Left ventricle myocardium inferior (tissue), 1 donor: Measurements from ENCODE around the gene ZNF274. TPM values are rescaled to one million over a fixed set of nuclear protein-coding genes. Genes with fewer than 3 reads are reported as not detected.
A peak's percentile ranks its signal among the peaks of the same experiment; 100 is the strongest.
"Not testable (repeated sequence)": the region's sequence is repeated elsewhere in the genome, so short reads cannot be mapped to it uniquely, and the experiment has no call there.

Experiments
- DNase-seq: peaks from one replicate; pipeline ENCODE4 v3.0.0-alpha.2; 2020
- H3K27ac ChIP-seq: fragments of 200-600 bp; replicated peaks from 2 replicates; pipeline ENCODE4 v1.8.0; 2021
- H3K27me3 ChIP-seq: fragments of 200-600 bp; 2 replicates; pipeline ENCODE4 v1.8.0; 2021; ENCODE audit warnings: low read depth
- H3K36me3 ChIP-seq: fragments of 200-600 bp; 2 replicates; pipeline ENCODE4 v1.8.0; 2021
- H3K4me1 ChIP-seq: fragments of 200-600 bp; 2 replicates; pipeline ENCODE4 v1.8.0; 2021
- H3K4me3 ChIP-seq: fragments of 200-600 bp; 2 replicates; pipeline ENCODE4 v1.8.0; 2021; ENCODE audit warnings: mild to moderate bottlenecking, moderate library complexity
- H3K9me3 ChIP-seq: fragments of 200-600 bp; replicated peaks from 2 replicates; pipeline ENCODE4 v1.8.0; 2021
- CTCF ChIP-seq: fragments of 200-600 bp; IDR thresholded peaks from 2 replicates; pipeline ENCODE4 v1.8.0; 2021; ENCODE audit warnings: antibody characterized with exemption, mild to moderate bottlenecking, borderline replicate concordance
- intact Hi-C: fragments of 100-400 bp; cut with micrococcal nuclease; formaldehyde crosslinking; loops from one replicate; pipeline ENCODE4 v1.11.0; 2022
- long read RNA-seq: library from polyadenylated mRNA; unstranded; transcript quantifications from one replicate; pipeline ENCODE4 v2.0.0, GENCODE V29; 2021
- total RNA-seq: library from RNA; stranded (reverse); fragmentation: NEBNext Ultra II Directional; extraction: Animal tissue kit (Norgen Biotek cat#: 25700); gene quantifications from one replicate; pipeline ENCODE4 v1.2.1, GENCODE V29; 2021
- donor health status: DM: no; HTN: yes; CAD: no; lungs with severe emphysema.

The ZNF274 gene
- total RNA-seq: 19.3 TPM
- long read RNA-seq, full-length matches to known transcripts: 35 of 59 reads
- long read RNA-seq, partial matches to known transcripts: 8 of 59 reads
- long read RNA-seq, other reads (novel, unspliced or antisense): 16 of 59 reads

DNA sequence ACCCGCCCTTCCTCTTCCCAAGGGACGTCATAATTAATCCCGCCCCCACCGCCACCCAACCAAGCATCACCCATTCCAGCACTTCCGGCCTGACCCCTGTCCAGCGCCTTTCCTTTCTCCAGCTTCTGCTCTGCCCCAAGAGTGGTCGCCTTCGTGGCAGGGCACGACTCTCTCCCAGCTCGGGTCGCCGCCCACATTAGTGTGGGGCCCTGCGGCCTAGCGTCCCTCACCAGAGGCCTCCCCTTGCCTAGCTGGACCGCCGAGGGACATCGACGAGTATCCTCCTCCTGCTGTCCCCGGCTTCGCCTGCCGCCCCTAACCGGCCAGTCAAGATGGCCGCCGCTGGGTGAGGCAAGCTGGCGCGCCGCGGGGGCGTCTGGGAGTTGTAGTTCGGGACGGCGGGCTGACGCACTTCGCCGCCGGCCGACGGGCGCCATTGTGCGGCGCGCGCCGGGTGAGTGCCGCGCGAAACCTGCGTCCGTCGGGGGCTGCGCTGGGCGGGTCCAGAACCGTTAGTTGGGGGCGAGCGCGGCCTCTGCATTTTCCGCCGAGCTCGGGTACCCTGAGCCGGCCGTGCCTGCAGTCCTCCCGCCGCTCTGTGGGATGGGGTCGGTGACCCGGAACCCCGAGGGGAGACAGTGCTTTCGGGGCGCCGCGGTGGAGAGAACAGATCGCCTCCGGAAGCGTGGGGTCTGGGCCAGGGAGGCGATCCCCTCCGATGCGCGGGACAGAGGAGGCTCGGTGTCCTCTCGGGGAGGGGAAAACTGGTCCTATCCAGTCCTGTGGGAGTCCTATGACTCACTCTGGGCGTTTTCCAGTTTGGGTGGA is at the start of gene ZNF274:
Gene ZNF274 (plus strand): TSS at position 73 of the 828 bp plus-strand sequence. CDS start 905 bp downstream, outside the sequence.
- H3K9me3 ChIP-seq: peaks cover 90% of the 10 kb centered on the region
- no peak for TF ChIP-seq CTCF
- peak within 1 kb of the TSS; percentile 82 for H3K4me3 ChIP-seq
- intact Hi-C loops: no loop called here
- H3K27ac ChIP-seq: peak within 1 kb of the TSS; percentile 98
- no peaks in the 10 kb centered on the region for H3K27me3 ChIP-seq
- peaks cover 79% of the 10 kb centered on the region for H3K36me3 ChIP-seq
- DNase-seq: peak; percentile 95
- peaks cover 21% of the 10 kb centered on the region for H3K4me1 ChIP-seq

DNA sequence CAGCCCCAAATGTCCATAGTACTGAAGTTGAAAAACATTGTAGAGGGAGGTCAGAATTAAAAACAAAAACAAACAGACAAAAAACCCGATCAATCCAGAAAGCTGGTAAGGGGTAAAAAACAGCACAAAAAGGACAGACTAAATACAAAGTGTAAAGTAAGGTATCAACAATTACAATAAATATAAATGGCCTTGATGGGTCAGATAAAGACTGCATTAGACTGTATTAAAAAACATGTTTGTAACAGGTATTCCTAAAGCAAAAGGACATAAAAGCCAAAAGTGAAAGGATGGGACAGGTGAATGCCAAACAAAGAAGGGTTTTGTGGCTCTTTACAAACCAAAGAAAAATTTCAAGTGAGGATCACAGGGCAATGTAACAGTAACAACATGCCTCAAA is 48.6 kb upstream of the ZNF274 start:
- H3K4me3 ChIP-seq: no peak overlapping the region
- DNase-seq: no peak
- H3K27ac ChIP-seq: no peak overlapping the region
- intact Hi-C loops: no loop called here
- no peaks in the 10 kb centered on the region for H3K27me3 ChIP-seq
- no peaks in the 10 kb centered on the region for H3K4me1 ChIP-seq
- H3K9me3 ChIP-seq: peaks cover 100% of the 10 kb centered on the region
- peaks cover 100% of the 10 kb centered on the region for H3K36me3 ChIP-seq
- no peak for TF ChIP-seq CTCF

DNA sequence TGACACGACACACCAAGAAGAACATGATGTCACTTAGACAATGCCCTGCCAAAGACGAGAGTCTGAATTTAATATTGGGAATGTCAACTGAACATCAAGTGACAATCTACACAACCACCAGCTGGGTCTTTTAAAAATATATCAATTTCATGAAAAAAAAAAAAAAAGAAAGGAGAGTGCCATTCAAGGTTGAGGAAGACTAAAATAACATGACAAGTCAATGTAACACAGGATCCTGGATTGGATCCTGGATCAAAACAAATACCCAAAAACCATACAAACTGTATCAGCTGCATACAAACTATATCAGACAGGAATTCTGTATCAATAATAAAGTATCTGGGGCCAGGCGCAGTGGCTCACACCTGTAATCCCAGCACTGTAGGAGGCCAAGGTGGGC is 37.0 kb upstream of the ZNF274 start:
- intact Hi-C loops: no loop called here
- peaks cover 50% of the 10 kb centered on the region for H3K36me3 ChIP-seq
- DNase-seq: no peak
- no peaks in the 10 kb centered on the region for H3K27me3 ChIP-seq
- no peak for TF ChIP-seq CTCF
- H3K4me1 ChIP-seq: peaks cover 21% of the 10 kb centered on the region
- no peak overlapping the region for H3K4me3 ChIP-seq
- H3K27ac ChIP-seq: no peak overlapping the region
- peaks cover 65% of the 10 kb centered on the region for H3K9me3 ChIP-seq

GRCh38 chr19:58147475-58147874 is 35.4 kb upstream of the ZNF274 start:
- peaks cover 36% of the 10 kb centered on the region for H3K4me1 ChIP-seq
- intact Hi-C loops, DNase-seq, H3K27ac ChIP-seq, H3K27me3 ChIP-seq, H3K4me3 ChIP-seq: not testable (repeated sequence)
- peaks cover 49% of the 10 kb centered on the region for H3K9me3 ChIP-seq
- peaks cover 34% of the 10 kb centered on the region for H3K36me3 ChIP-seq

DNA sequence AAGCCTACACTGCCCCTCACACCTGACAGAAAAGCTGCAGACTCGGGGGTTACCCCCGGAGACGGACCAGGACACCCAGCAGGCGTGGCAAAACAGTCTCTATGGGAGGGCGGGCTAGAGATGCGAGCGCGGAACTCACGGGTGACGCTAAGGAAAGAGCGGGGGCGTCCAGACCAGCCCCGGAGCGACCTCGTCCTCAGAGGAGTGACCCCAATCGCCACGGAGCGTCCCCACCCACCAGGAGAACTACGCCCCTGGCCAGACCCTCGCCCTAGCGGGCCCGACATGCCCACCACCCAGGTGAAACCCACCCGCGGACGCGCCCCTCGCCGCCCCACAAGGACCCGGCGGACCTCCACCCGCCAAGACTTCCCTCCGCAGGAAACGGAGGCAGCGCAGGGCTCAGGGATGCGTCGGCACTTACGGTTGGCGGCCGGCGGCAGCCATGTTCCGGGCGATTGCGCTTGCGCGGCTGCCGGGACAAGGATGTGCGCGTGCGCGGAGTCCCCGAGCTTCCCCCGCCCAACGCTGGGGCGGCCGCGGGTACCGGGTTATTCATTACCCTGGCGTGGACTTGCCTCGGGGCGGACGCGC is 32.4 kb upstream of the ZNF274 start, which contains the start of gene ZNF329:
Gene ZNF329 (minus strand): TSS at position 462 of the 594 bp plus-strand sequence. CDS start 21,286 bp downstream, outside the sequence.
- Histone ChIP-seq H3K9me3 (peaks cover 20% of the 10 kb centered on the region), H3K4me1 (peaks cover 64% of the 10 kb centered on the region), H3K27ac (peak within 1 kb of the TSS; percentile 92), H3K27me3 (no peaks in the 10 kb centered on the region), H3K36me3 (peaks cover 9% of the 10 kb centered on the region), H3K4me3 (peak within 1 kb of the TSS; percentile 99)
- intact Hi-C loops: no loop called here
- DNase-seq: peak; percentile 87
- peak; percentile 38 for TF ChIP-seq CTCF
